ENCODE measurements around the gene CADPS2. TPM values are rescaled to one million over a fixed set of nuclear protein-coding genes. Genes with fewer than 3 reads are reported as not detected.

Gene CADPS2
- total and polyA plus RNA-seq, 2 donors (not counting 1 experiment from before 2014, with no cell fraction given): not detected

GRCh38 chr7:122738947-122739346, 147.3 kb downstream of the CADPS2 start:
- no peak overlapping the region for H3K4me3 Mint-ChIP-seq
- H3K27ac Mint-ChIP-seq: no peak overlapping the region
- no peaks in the 10 kb centered on the region for H4K20me1 ChIP-seq (ENCODE audit: control insufficient read depth, insufficient read depth, low read length, poor library complexity, severe bottlenecking)
- H3K27me3 ChIP-seq (replicated peaks in 1 of 4; ENCODE audit: control extremely low read depth in 1 of 4, control insufficient read depth in 3 of 4, insufficient read depth in 4 of 4, low read length in 3 of 4): no peaks in the 10 kb centered on the region
- no peaks in the 10 kb centered on the region for H3K27me3 Mint-ChIP-seq
- no peak overlapping the region for H2AFZ ChIP-seq (ENCODE audit: insufficient read depth, low read depth, low read length, poor library complexity, severe bottlenecking)
- intact Hi-C loops (cut with micrococcal nuclease): no loop called here
- H3K9me3 ChIP-seq (ENCODE audit: control extremely low read depth in 1 of 3, control insufficient read depth in 2 of 3, insufficient read depth in 1 of 3, low read length in 2 of 3): no peaks in the 10 kb centered on the region
- ChIA-PET CTCF (no interaction called here), POLR2A (no interaction called here)
- no peak for TF ChIP-seq CTCF (IDR thresholded peaks at IDR 0.05)
- TF ChIP-seq EZH2 (IDR thresholded peaks at IDR 0.05; ENCODE audit: borderline replicate concordance, insufficient read depth, low read depth, low read length, poor library complexity, severe bottlenecking): no peak
- no peaks in the 10 kb centered on the region for H3K9me3 Mint-ChIP-seq (ENCODE audit: insufficient read depth)
- ATAC-seq (ENCODE audit: low read depth) (no peak), DNase-seq (no peak)
- no peaks in the 10 kb centered on the region for H3K79me2 ChIP-seq (ENCODE audit: control insufficient read depth, insufficient read depth, low read length)
- no peaks in the 10 kb centered on the region for H3K4me1 ChIP-seq (ENCODE audit: control insufficient read depth in 2 of 2, insufficient read depth in 2 of 2, low read length in 2 of 2)
- H3K4me3 ChIP-seq (ENCODE audit: control extremely low read depth in 1 of 5, extremely low read depth in 1 of 5, insufficient read depth in 1 of 5, low read depth in 2 of 5, low read length in 4 of 5): no peak overlapping the region
- no peaks in the 10 kb centered on the region for H3K4me1 Mint-ChIP-seq
- H3K36me3 ChIP-seq (replicated peaks in 1 of 2; ENCODE audit: control extremely low read depth in 1 of 2, control insufficient read depth in 1 of 2, extremely low read depth in 1 of 2, insufficient read depth in 2 of 2, low read length in 1 of 2): no peaks in the 10 kb centered on the region
- 92% methylated on average over 2 of the region's 2 CpGs for WGBS (ENCODE audit: insufficient coverage)
- no peak overlapping the region for H3K9ac ChIP-seq (ENCODE audit: low read length)
- no peak overlapping the region for H3K4me2 ChIP-seq (replicated peaks; ENCODE audit: low read depth, low read length, poor library complexity, severe bottlenecking)
- H3K27ac ChIP-seq (ENCODE audit: low read length in 2 of 2): no peak overlapping the region

- POLR2A ChIA-PET: no interaction called here
Measured at GRCh38 chr7:122736183-122736582, 150.1 kb downstream of the CADPS2 start.

More at GRCh38 chr7:122736183-122736582, 150.1 kb downstream of the CADPS2 start:
- no peak overlapping the region for H3K27ac Mint-ChIP-seq
- Histone ChIP-seq H3K36me3 (replicated peaks in 1 of 2; ENCODE audit: control extremely low read depth in 1 of 2, control insufficient read depth in 1 of 2, extremely low read depth in 1 of 2, insufficient read depth in 2 of 2, low read length in 1 of 2) (no peaks in the 10 kb centered on the region), H3K27me3 (replicated peaks in 1 of 4; ENCODE audit: control extremely low read depth in 1 of 4, control insufficient read depth in 3 of 4, insufficient read depth in 4 of 4, low read length in 3 of 4) (no peaks in the 10 kb centered on the region), H3K27ac (ENCODE audit: low read length in 2 of 2) (no peak overlapping the region), H3K9ac (ENCODE audit: low read length) (no peak overlapping the region), H3K4me2 (replicated peaks; ENCODE audit: low read depth, low read length, poor library complexity, severe bottlenecking) (no peak overlapping the region), H4K20me1 (ENCODE audit: control insufficient read depth, insufficient read depth, low read length, poor library complexity, severe bottlenecking) (no peaks in the 10 kb centered on the region), H3K79me2 (ENCODE audit: control insufficient read depth, insufficient read depth, low read length) (no peaks in the 10 kb centered on the region), H3K4me3 (ENCODE audit: control extremely low read depth in 1 of 5, extremely low read depth in 1 of 5, insufficient read depth in 1 of 5, low read depth in 2 of 5, low read length in 4 of 5) (no peak overlapping the region), H2AFZ (ENCODE audit: insufficient read depth, low read depth, low read length, poor library complexity, severe bottlenecking) (no peak overlapping the region), H3K9me3 (ENCODE audit: control extremely low read depth in 1 of 3, control insufficient read depth in 2 of 3, insufficient read depth in 1 of 3, low read length in 2 of 3) (no peaks in the 10 kb centered on the region), H3K4me1 (ENCODE audit: control insufficient read depth in 2 of 2, insufficient read depth in 2 of 2, low read length in 2 of 2) (no peaks in the 10 kb centered on the region)
- no peaks in the 10 kb centered on the region for H3K4me1 Mint-ChIP-seq
- H3K27me3 Mint-ChIP-seq: no peaks in the 10 kb centered on the region
- TF ChIP-seq CTCF (IDR thresholded peaks at IDR 0.05): no peak
- TF ChIP-seq EZH2 (IDR thresholded peaks at IDR 0.05; ENCODE audit: borderline replicate concordance, insufficient read depth, low read depth, low read length, poor library complexity, severe bottlenecking): no peak
- no peak for ATAC-seq (ENCODE audit: low read depth)
- intact Hi-C loops (cut with micrococcal nuclease): no loop called here
- H3K4me3 Mint-ChIP-seq: no peak overlapping the region
- no peaks in the 10 kb centered on the region for H3K9me3 Mint-ChIP-seq (ENCODE audit: insufficient read depth)
- no CpG with 5 or more reads among the region's 1 CpG for WGBS (ENCODE audit: insufficient coverage)
- CTCF ChIA-PET: no interaction called here
- DNase-seq: no peak
